Measurements from ENCODE around the gene NRXN3. TPM values are rescaled to one million over a fixed set of nuclear protein-coding genes. Genes with fewer than 3 reads are reported as not detected.
A peak's percentile ranks its signal among the peaks of the same experiment; 100 is the strongest.

Gene NRXN3
- total and polyA plus RNA-seq, 7 donors = 0.06 to 0.74 (median 0.15) TPM

- Histone ChIP-seq H3K4me3 (no peak overlapping the region), H3K36me3 (ENCODE audit: insufficient read depth in 1 of 2, low read depth in 1 of 2) (no peaks in the 10 kb centered on the region), H3K4me1 (peaks cover 8% of the 10 kb centered on the region), H3K9me3 (no peaks in the 10 kb centered on the region), H3K27me3 (ENCODE audit: insufficient read depth in 3 of 3, low read length in 2 of 3) (no peaks in the 10 kb centered on the region), H3K27ac (no peak overlapping the region)
- intact Hi-C loops (cut with DNase I) = no loop called here
- DNase-seq (no peak), ATAC-seq (no peak)
- WGBS, 3 donors = 22 to 57% (median 35%) methylated on average over 4 of the region's 4 CpGs
- no peak for TF ChIP-seq CTCF (IDR thresholded peaks at IDR 0.05)
These were observed 1401.2 kb downstream of the NRXN3 start for GRCh38 chr14:79571366-79571765.

GRCh38 chr14:79573486-79573885, 1403.3 kb downstream of the NRXN3 start:
- Histone ChIP-seq H3K36me3 (ENCODE audit: insufficient read depth in 1 of 2, low read depth in 1 of 2) (no peaks in the 10 kb centered on the region), H3K4me1 (peaks cover 8% of the 10 kb centered on the region), H3K4me3 (no peak overlapping the region), H3K9me3 (no peaks in the 10 kb centered on the region), H3K27me3 (ENCODE audit: insufficient read depth in 3 of 3, low read length in 2 of 3) (no peaks in the 10 kb centered on the region), H3K27ac (no peak overlapping the region)
- intact Hi-C loops (cut with DNase I) = no loop called here
- WGBS, 3 donors = 78 to 83% (median 79%) methylated on average over 2 of the region's 2 CpGs
- DNase-seq (no peak), ATAC-seq (no peak)
- TF ChIP-seq CTCF (IDR thresholded peaks at IDR 0.05) = no peak

- ATAC-seq (no peak), DNase-seq (no peak)
- Histone ChIP-seq H3K4me1 (peaks cover 8% of the 10 kb centered on the region), H3K27ac (no peak overlapping the region), H3K9me3 (no peaks in the 10 kb centered on the region), H3K4me3 (no peak overlapping the region), H3K27me3 (ENCODE audit: insufficient read depth in 3 of 3, low read length in 2 of 3) (no peaks in the 10 kb centered on the region), H3K36me3 (ENCODE audit: insufficient read depth in 1 of 2, low read depth in 1 of 2) (no peaks in the 10 kb centered on the region)
- WGBS, 3 donors = 81 to 84% (median 82%) methylated on average over 4 of the region's 4 CpGs
- intact Hi-C loops (cut with DNase I) = no loop called here
- no peak for TF ChIP-seq CTCF (IDR thresholded peaks at IDR 0.05)
These were observed 1404.9 kb downstream of the NRXN3 start for GRCh38 chr14:79575032-79575431.

- no peak for DNase-seq
- peaks cover 4% of the 10 kb centered on the region for H3K4me1 ChIP-seq
- no peaks in the 10 kb centered on the region for H3K27me3 ChIP-seq (ENCODE audit: insufficient read depth in 3 of 3, low read length in 2 of 3)
- WGBS, 3 donors = 14 to 35% (median 16%) methylated on average over 4 of the region's 4 CpGs
- peak in 2 of 4 donors; percentile 69 to 79 for ATAC-seq
- intact Hi-C loops (cut with DNase I) = no loop called here
- no peak for TF ChIP-seq CTCF (IDR thresholded peaks at IDR 0.05)
- no peak overlapping the region for H3K4me3 ChIP-seq
- H3K27ac ChIP-seq = no peak overlapping the region
- H3K36me3 ChIP-seq (ENCODE audit: insufficient read depth in 1 of 2, low read depth in 1 of 2) = no peaks in the 10 kb centered on the region
- H3K9me3 ChIP-seq = no peaks in the 10 kb centered on the region
These were observed 1406.3 kb downstream of the NRXN3 start for GRCh38 chr14:79576424-79576823.

- WGBS, 3 donors = 71 to 78% (median 76%) methylated on average over 3 of the region's 3 CpGs
- DNase-seq = no peak
- TF ChIP-seq CTCF (IDR thresholded peaks at IDR 0.05) = no peak
These were observed 1408.3 kb downstream of the NRXN3 start for GRCh38 chr14:79578470-79578869.

More at GRCh38 chr14:79578470-79578869, 1408.3 kb downstream of the NRXN3 start:
- Histone ChIP-seq H3K4me1 (peaks cover 4% of the 10 kb centered on the region), H3K27ac (no peak overlapping the region), H3K27me3 (ENCODE audit: insufficient read depth in 3 of 3, low read length in 2 of 3) (no peaks in the 10 kb centered on the region), H3K36me3 (ENCODE audit: insufficient read depth in 1 of 2, low read depth in 1 of 2) (no peaks in the 10 kb centered on the region), H3K4me3 (no peak overlapping the region), H3K9me3 (no peaks in the 10 kb centered on the region)
- ATAC-seq = no peak
- intact Hi-C loops (cut with DNase I) = no loop called here

All from psoas muscle (tissue), 8 donors.